Spinal cord (tissue), 10 donors: ENCODE results near the gene FRMD3. TPM values are rescaled to one million over a fixed set of nuclear protein-coding genes. Genes with fewer than 3 reads are reported as not detected.

Experiments
- DNase-seq, 6 donors: peaks; one replicate each; pipeline versions ENCODE4 v3.0.0 to v3.0.0-alpha.2; 2013 to 2015; ENCODE audit warnings: low spot score in 6 of 6, low read depth in 4 of 6
- H3K27ac ChIP-seq: one replicate; pipeline ENCODE4 v1.5.1; 2013; ENCODE audit warnings: low read depth, low read length, control low read depth
- H3K27me3 ChIP-seq: one replicate; pipeline ENCODE4 v1.6.1; 2013; ENCODE audit warnings: low read length; ENCODE audit not compliant: control insufficient read depth, insufficient read depth
- H3K36me3 ChIP-seq: one replicate; pipeline ENCODE4 v1.6.1; 2013; ENCODE audit warnings: low read length; ENCODE audit not compliant: control insufficient read depth, insufficient read depth
- H3K4me1 ChIP-seq: one replicate; pipeline ENCODE4 v1.6.1; 2013; ENCODE audit warnings: low read length; ENCODE audit not compliant: control insufficient read depth, insufficient read depth
- H3K4me3 ChIP-seq: one replicate; pipeline ENCODE4 v1.5.1; 2013; ENCODE audit warnings: low read depth, low read length, control low read depth
- H3K9me3 ChIP-seq: one replicate; pipeline ENCODE4 v1.6.1; 2013; ENCODE audit warnings: low read length; ENCODE audit not compliant: control insufficient read depth, insufficient read depth
- WGBS: methylation state at CpG from one replicate; pipeline ENCODE4 v1.1.5; 2013; ENCODE audit warnings: missing lambda C conversion rate; ENCODE audit not compliant: insufficient coverage; 5-methylcytosine and 5-hydroxymethylcytosine counted together
- polyA plus RNA-seq, 2 donors: library from polyadenylated mRNA; unstranded; fragments of 120-200 nt; gene quantifications; one replicate each; pipeline ENCODE4 v1.2.1, GENCODE V29; 2013; ENCODE audit not compliant: insufficient read length in 2 of 2
- total RNA-seq, 2 donors: library from RNA; depleted of rRNA in 1 of 2; stranded (reverse); fragments of 120-200 nt in 1 of 2; fragments of >200 nt in 1 of 2; gene quantifications; one replicate each; pipeline versions ENCODE4 v1.2.3 to v1.2.4, GENCODE V29; 2013 to 2014
- donor health status: healthy.

The FRMD3 gene
- total and polyA plus RNA-seq, 4 donors = 12.6 to 26.8 (median 16.5) TPM

GRCh38 chr9:83266666-83267496 lies 271.3 kb downstream of the FRMD3 start:
- 59% methylated on average over 9 of the region's 11 CpGs for WGBS
- Histone ChIP-seq H3K27ac (no peak overlapping the region), H3K4me3 (no peak overlapping the region), H3K9me3 (no peaks in the 10 kb centered on the region), H3K36me3 (peaks cover under 1% of the 10 kb centered on the region), H3K27me3 (no peaks in the 10 kb centered on the region), H3K4me1 (peaks cover 4% of the 10 kb centered on the region)
- DNase-seq = no peak

GRCh38 chr9:83266331-83266665 lies 271.9 kb downstream of the FRMD3 start:
- H3K27me3 ChIP-seq = no peaks in the 10 kb centered on the region
- H3K27ac ChIP-seq = no peak overlapping the region
- peaks cover 4% of the 10 kb centered on the region for H3K4me1 ChIP-seq
- no CpG with 5 or more reads among the region's 2 CpGs for WGBS
- H3K9me3 ChIP-seq = no peaks in the 10 kb centered on the region
- no peak for DNase-seq
- no peak overlapping the region for H3K4me3 ChIP-seq
- H3K36me3 ChIP-seq = no peaks in the 10 kb centered on the region

DNA sequence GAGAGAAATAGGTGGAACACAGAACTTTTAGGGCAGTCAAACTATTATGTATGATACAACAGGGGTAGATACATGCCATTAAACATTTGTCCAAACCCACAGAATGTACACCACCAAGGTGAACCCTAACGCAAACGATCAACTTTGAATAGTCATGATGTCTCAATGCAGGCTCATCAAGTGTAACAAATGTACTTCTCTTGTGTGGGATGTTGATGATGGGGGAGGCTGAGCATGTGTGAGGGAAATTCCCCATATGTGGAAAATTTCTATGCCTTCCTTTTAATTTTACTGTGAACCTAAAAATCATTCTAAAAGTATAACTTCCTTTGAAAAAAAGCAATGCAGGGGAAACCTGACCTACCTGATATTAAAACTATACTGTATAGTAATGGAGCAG lies 273.9 kb downstream of the FRMD3 start:
- Histone ChIP-seq H3K36me3 (no peaks in the 10 kb centered on the region), H3K4me1 (peaks cover 4% of the 10 kb centered on the region), H3K4me3 (no peak overlapping the region), H3K27ac (no peak overlapping the region), H3K9me3 (no peaks in the 10 kb centered on the region), H3K27me3 (no peaks in the 10 kb centered on the region)
- no peak for DNase-seq
- no CpG with 5 or more reads among the region's 2 CpGs for WGBS

DNA sequence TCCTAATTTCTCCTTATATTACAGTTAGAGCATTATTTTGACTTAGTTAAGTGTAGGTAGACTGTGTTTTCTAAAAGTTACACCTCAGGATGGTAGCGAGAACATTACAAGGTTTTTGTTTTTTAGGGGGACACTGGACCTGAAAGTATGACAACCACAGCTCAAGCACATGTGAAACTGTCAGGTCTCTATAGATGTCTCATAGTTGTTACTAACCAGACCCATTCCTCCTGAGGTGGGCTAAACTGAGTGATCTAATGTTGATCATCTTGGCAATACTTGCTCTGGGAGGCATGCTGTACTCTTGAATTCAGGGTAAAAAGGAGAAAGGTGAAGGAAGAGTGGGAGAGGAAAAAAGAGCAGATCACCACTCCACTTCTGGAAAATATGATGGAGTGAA lies 278.6 kb downstream of the FRMD3 start:
- WGBS = no CpG with 5 or more reads among the region's 1 CpG
- Histone ChIP-seq H3K4me1 (no peaks in the 10 kb centered on the region), H3K9me3 (no peaks in the 10 kb centered on the region), H3K4me3 (no peak overlapping the region), H3K27ac (no peak overlapping the region), H3K36me3 (no peaks in the 10 kb centered on the region), H3K27me3 (no peaks in the 10 kb centered on the region)
- no peak for DNase-seq

GRCh38 chr9:83257937-83258891 lies 280.0 kb downstream of the FRMD3 start:
- Histone ChIP-seq H3K4me1 (no peaks in the 10 kb centered on the region), H3K27me3 (no peaks in the 10 kb centered on the region), H3K4me3 (no peak overlapping the region), H3K9me3 (no peaks in the 10 kb centered on the region), H3K36me3 (no peaks in the 10 kb centered on the region), H3K27ac (no peak overlapping the region)
- peak in 1 of 6 donors; percentile 41 for DNase-seq
- 57% methylated on average over 1 of the region's 5 CpGs for WGBS

DNA sequence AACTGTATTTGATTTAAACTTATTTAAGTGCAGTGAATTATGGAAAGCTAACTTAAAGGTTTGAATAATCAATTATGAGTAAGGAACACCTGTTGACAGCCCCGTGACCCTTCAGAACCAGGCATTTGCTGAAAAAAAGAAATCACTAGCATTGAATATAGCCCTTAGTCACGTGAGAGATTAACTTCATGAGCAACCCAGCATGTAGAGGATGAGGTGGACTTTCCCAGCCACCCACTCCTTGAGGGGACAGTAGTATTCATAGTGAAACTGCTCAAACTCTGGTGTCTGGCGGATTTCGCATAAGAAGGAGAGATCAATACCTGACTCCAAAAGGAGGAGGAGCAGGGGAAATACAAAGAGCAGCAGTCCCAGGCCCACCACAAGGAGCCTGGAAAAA lies 290.5 kb downstream of the FRMD3 start:
- H3K4me1 ChIP-seq = no peaks in the 10 kb centered on the region
- H3K36me3 ChIP-seq = peaks cover 3% of the 10 kb centered on the region
- 89% methylated on average over 2 of the region's 4 CpGs for WGBS
- H3K27me3 ChIP-seq = no peaks in the 10 kb centered on the region
- H3K4me3 ChIP-seq = no peak overlapping the region
- DNase-seq = no peak
- H3K27ac ChIP-seq = no peak overlapping the region
- H3K9me3 ChIP-seq = peaks cover 4% of the 10 kb centered on the region

- no peak overlapping the region for H3K4me3 ChIP-seq
- H3K36me3 ChIP-seq = peaks cover 4% of the 10 kb centered on the region
- no peaks in the 10 kb centered on the region for H3K27me3 ChIP-seq
- no CpG with 5 or more reads among the region's 5 CpGs for WGBS
- DNase-seq = no peak
- no peak overlapping the region for H3K27ac ChIP-seq
- H3K9me3 ChIP-seq = no peaks in the 10 kb centered on the region
- no peaks in the 10 kb centered on the region for H3K4me1 ChIP-seq
Observed at GRCh38 chr9:83245979-83246659, 292.1 kb downstream of the FRMD3 start.

DNA sequence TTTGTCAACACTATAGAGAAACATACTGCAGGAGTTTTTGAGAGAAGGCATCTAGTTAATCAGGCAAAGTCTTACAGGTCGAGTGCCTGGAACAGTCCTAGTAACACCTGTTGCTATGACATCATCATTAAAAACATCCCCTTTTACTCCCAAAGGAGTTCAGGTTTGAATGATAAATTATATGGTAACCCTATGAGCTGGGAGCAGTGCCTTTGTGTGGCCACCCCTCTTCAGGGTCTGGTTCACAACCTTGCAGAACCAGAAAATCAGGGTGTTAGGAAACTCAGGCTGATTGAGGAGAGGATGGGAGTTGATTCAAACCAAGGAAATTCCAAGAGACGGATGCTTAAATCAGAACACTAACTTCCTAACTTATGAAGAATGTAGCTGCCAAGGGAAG lies 296.1 kb downstream of the FRMD3 start:
- Histone ChIP-seq H3K4me1 (no peaks in the 10 kb centered on the region), H3K27ac (no peak overlapping the region), H3K27me3 (no peaks in the 10 kb centered on the region), H3K9me3 (no peaks in the 10 kb centered on the region), H3K4me3 (no peak overlapping the region), H3K36me3 (peaks cover 4% of the 10 kb centered on the region)
- DNase-seq = no peak
- WGBS = no CpG with 5 or more reads among the region's 2 CpGs

GRCh38 chr9:83240671-83241070 lies 297.5 kb downstream of the FRMD3 start:
- WGBS = 71% methylated on average over 2 of the region's 4 CpGs
- DNase-seq = no peak

More at GRCh38 chr9:83240671-83241070, 297.5 kb downstream of the FRMD3 start:
- no peaks in the 10 kb centered on the region for H3K9me3 ChIP-seq
- no peaks in the 10 kb centered on the region for H3K4me1 ChIP-seq
- H3K4me3 ChIP-seq = no peak overlapping the region
- H3K36me3 ChIP-seq = peaks cover 4% of the 10 kb centered on the region
- H3K27ac ChIP-seq = no peak overlapping the region
- H3K27me3 ChIP-seq = no peaks in the 10 kb centered on the region
